OCI-LY7 (cell line): ENCODE measurements around the gene TWNK.

ENCODE experiments used
- CTCF ChIP-seq: fragments of 200-600 bp; sonication (generic); conservative IDR thresholded peaks from 2 replicates; pipeline ENCODE4 v1.5.1; 2014; ENCODE audit warnings: mild to moderate bottlenecking, antibody characterized with exemption, low read length, moderate library complexity, mixed read lengths
- EZH2phosphoT487 ChIP-seq: fragments of 200-600 bp; sonication (generic); IDR thresholded peaks from 2 replicates; pipeline ENCODE4 v1.6.1; 2018; ENCODE audit warnings: low read depth, borderline replicate concordance, mild to moderate bottlenecking, mixed run types, antibody characterized with exemption, low read length, moderate library complexity, mixed read lengths

GRCh38 chr10:100945754-100946153 is 41.6 kb upstream of the TWNK start:
- TF ChIP-seq CTCF, result no peak
- TF ChIP-seq EZH2phosphoT487, result no peak
